HepG2 (cell line): ENCODE results near the gene NFATC3. TPM values are rescaled to one million over a fixed set of nuclear protein-coding genes. Genes with fewer than 3 reads are reported as not detected.

ENCODE experiments used
- ATAC-seq: fragments of 200-7000 bp; cut with Tn5 transposase; 3 replicates; pipeline ENCODE4 v1.9.1; 2020; ENCODE audit warnings: mild to moderate bottlenecking, moderate library complexity
- BruUV-seq: library from RNA; stranded (reverse); fragments of 400-500 nt; replicated peaks from 2 replicates; lab custom pipeline; 2021; lab: Mats Ljungman, UMichigan
- CTCF ChIA-PET: fragments of 300-600 bp; formaldehyde crosslinking; extraction: SDS; loops from one replicate; lab custom pipeline; 2021; ENCODE audit warnings: low total read pairs, inconsistent platforms, low intra/inter-chr PET ratio; lab: Yijun Ruan, JAX
- POLR2A ChIA-PET: fragments of 350-600 bp; sonication (Branson Sonifier 250); formaldehyde crosslinking; loops from one replicate; lab custom pipeline; 2020; ENCODE audit warnings: antibody characterized with exemption, inconsistent platforms; lab: Yijun Ruan, JAX
- DNase-seq: peaks from one replicate; pipeline ENCODE4 v3.0.0-alpha.2; 2015; ENCODE audit warnings: low spot score
- FAIRE-seq: peaks from 3 replicates; lab custom pipeline; 2011; peaks lifted over from hg19 to GRCh38; lab: Jason Lieb, UNC
- H2AFZ ChIP-seq: one replicate; pipeline ENCODE4 v1.6.1; 2011; ENCODE audit warnings: low read length, inconsistent platforms
- H3K27ac ChIP-seq: fragments of 300-600 bp; 3 replicates; pipeline ENCODE4 v1.8.0; 2011; ENCODE audit warnings: mixed run types, mild to moderate bottlenecking, mixed read lengths, low read length, inconsistent platforms; ENCODE audit not compliant: insufficient read depth; ENCODE audit errors: extremely low read length
- H3K27me3 ChIP-seq, 2 experiments: fragments of 200-600 bp in 1 of 2; 2 replicates in 1 of 2; 3 replicates in 1 of 2; pipeline versions ENCODE4 v1.6.0 to v1.8.0; 2011; ENCODE audit warnings: low read length in 2 of 2, mild to moderate bottlenecking in 2 of 2, moderate library complexity in 2 of 2, inconsistent platforms in 1 of 2; ENCODE audit not compliant: insufficient read depth in 2 of 2, control insufficient read depth in 1 of 2
- H3K36me3 ChIP-seq, 2 experiments: fragments of 200-600 bp in 1 of 2; replicated peaks in 1 of 2; 2 replicates in 1 of 2; 3 replicates in 1 of 2; pipeline versions ENCODE4 v1.5.1 to v1.8.0; 2011; ENCODE audit warnings: low read length in 2 of 2, inconsistent platforms in 1 of 2; ENCODE audit not compliant: insufficient read depth in 2 of 2, control insufficient read depth in 1 of 2
- H3K4me1 ChIP-seq: 2 replicates; pipeline ENCODE4 v1.5.1; 2012; ENCODE audit warnings: low read length, inconsistent platforms; ENCODE audit not compliant: insufficient read depth
- H3K4me2 ChIP-seq: 2 replicates; pipeline ENCODE4 v1.6.0; 2011; ENCODE audit warnings: low read depth, low read length, inconsistent platforms
- H3K4me3 ChIP-seq, 3 experiments: fragments of 200-600 bp in 1 of 3; sonication (generic), shearing (Covaris generic) in 1 of 3; replicated peaks in 1 of 3; 2 replicates each; pipeline ENCODE4 v1.5.1; 2011 to 2016; ENCODE audit warnings: low read length in 3 of 3, inconsistent platforms in 2 of 3, low read depth in 2 of 3, mild to moderate bottlenecking in 2 of 3, control low read depth in 1 of 3, mixed read lengths in 1 of 3; ENCODE audit not compliant: insufficient read depth in 1 of 3
- H3K79me2 ChIP-seq: one replicate; pipeline ENCODE4 v1.6.1; 2011; ENCODE audit warnings: low read length, inconsistent platforms; ENCODE audit not compliant: insufficient read depth
- H3K9ac ChIP-seq: 2 replicates; pipeline ENCODE4 v1.6.0; 2011; ENCODE audit warnings: mild to moderate bottlenecking, low read depth, low read length, inconsistent platforms; ENCODE audit not compliant: insufficient read depth
- H3K9me3 ChIP-seq: 2 replicates; pipeline ENCODE4 v1.5.1; 2012; ENCODE audit warnings: mild to moderate bottlenecking, low read length
- H4K20me1 ChIP-seq: 2 replicates; pipeline ENCODE4 v1.6.0; 2011; ENCODE audit warnings: inconsistent platforms, mild to moderate bottlenecking, low read length, moderate library complexity; ENCODE audit not compliant: insufficient read depth
- CENPT ChIP-seq: sonication (generic); formaldehyde crosslinking; IDR thresholded peaks from 2 replicates; pipeline ENCODE4 v1.8.0; 2022; ENCODE audit warnings: low read depth, mild to moderate bottlenecking, moderate library complexity, missing genetic modification reagents
- GLI4 ChIP-seq: sonication (generic); formaldehyde crosslinking; IDR thresholded peaks from 2 replicates; pipeline ENCODE4 v1.5.1; 2020; ENCODE audit warnings: missing genetic modification reagents, mild to moderate bottlenecking, moderate library complexity, borderline replicate concordance
- HOXA9 ChIP-seq: sonication (generic); formaldehyde crosslinking; IDR thresholded peaks from 2 replicates; pipeline ENCODE4 v1.8.1; 2022; ENCODE audit warnings: missing genetic modification reagents, mild to moderate bottlenecking, moderate library complexity, borderline replicate concordance
- SIN3B ChIP-seq: fragments of 150-350 bp; IDR thresholded peaks from 2 replicates; pipeline ENCODE4 v1.6.1; 2014; ENCODE audit warnings: low read length
- ZNF317 ChIP-seq: sonication (generic); formaldehyde crosslinking; IDR thresholded peaks from 2 replicates; pipeline ENCODE4 v1.5.0; 2020; ENCODE audit warnings: mild to moderate bottlenecking, missing genetic modification reagents
- ZNF350 ChIP-seq: sonication (generic); formaldehyde crosslinking; IDR thresholded peaks from 2 replicates; pipeline ENCODE4 v1.4.0; 2020; ENCODE audit warnings: mild to moderate bottlenecking, low read depth, missing genetic modification reagents, borderline replicate concordance
- ZNF589 ChIP-seq: sonication (generic); formaldehyde crosslinking; conservative IDR thresholded peaks from 2 replicates; pipeline ENCODE4 v1.8.0; 2022; ENCODE audit warnings: mild to moderate bottlenecking, moderate library complexity, missing genetic modification reagents
- ZNF609 ChIP-seq: sonication (generic); formaldehyde crosslinking; IDR thresholded peaks from 2 replicates; pipeline ENCODE4 v1.4.0; 2020; ENCODE audit warnings: mild to moderate bottlenecking, missing genetic modification reagents, borderline replicate concordance
- ZNF768 ChIP-seq: sonication (generic); formaldehyde crosslinking; IDR thresholded peaks from 2 replicates; pipeline ENCODE4 v1.4.0; 2020; ENCODE audit warnings: missing genetic modification reagents
- ZNF883 ChIP-seq: sonication (generic); formaldehyde crosslinking; IDR thresholded peaks from 2 replicates; pipeline ENCODE4 v1.5.1; 2020; ENCODE audit warnings: mild to moderate bottlenecking, missing genetic modification reagents; ENCODE audit errors: not compliant biosample characterization
- WGBS: methylation state at CpG from one replicate; pipeline ENCODE4 v1.1.6; 2017; ENCODE audit warnings: low lambda C conversion rate; 5-methylcytosine and 5-hydroxymethylcytosine counted together
- in situ Hi-C: cut with HindIII; loops from 2 replicates; pipeline ENCODE4 v1.10.0; 2017; ENCODE audit warnings: low pct_unique_long_range_greater_than_20kb; ENCODE audit not compliant: extremely low pct_ligation_motif_present
- intact Hi-C: fragments of 100-400 bp; cut with micrococcal nuclease; formaldehyde crosslinking; loops from one replicate; pipeline ENCODE4 v1.10.0; 2022; ENCODE audit not compliant: unreplicated experiment
- polyA plus RNA-seq, 8 experiments: library from polyadenylated mRNA; depleted of rRNA in 3 of 8; stranded (reverse) in 7 of 8; unstranded in 1 of 8; fragments of >200 nt; fragmentation: Illumina TruSeq in 4 of 8; extraction: Trizol in 4 of 8; gene quantifications; 2 replicates each; pipeline versions ENCODE4 v1.2.1 to v1.2.3, GENCODE V29; 2011 to 2016; ENCODE audit warnings: low read depth in 4 of 8, missing spikeins in 1 of 8, mixed read lengths in 1 of 8; ENCODE audit not compliant: insufficient read depth in 1 of 8
- total RNA-seq, 5 experiments: library from RNA; depleted of rRNA; stranded (reverse); fragments of >200 nt; fragmentation: Illumina TruSeq; extraction: Trizol; gene quantifications; 2 replicates each; pipeline ENCODE4 v1.2.3, GENCODE V29; 2016; ENCODE audit warnings: low read depth in 1 of 5
- TF ChIP-seq, protein P1 (sequence below): IDR thresholded peaks from 2 replicates; pipeline ENCODE4 v1.6.1; 2016

Gene NFATC3
- total and polyA plus RNA-seq, 2 of the 13 experiments (the other 11 are each of a cell fraction or from before 2014, with no cell fraction given) = 52.6 to 62.7 TPM

DNA sequence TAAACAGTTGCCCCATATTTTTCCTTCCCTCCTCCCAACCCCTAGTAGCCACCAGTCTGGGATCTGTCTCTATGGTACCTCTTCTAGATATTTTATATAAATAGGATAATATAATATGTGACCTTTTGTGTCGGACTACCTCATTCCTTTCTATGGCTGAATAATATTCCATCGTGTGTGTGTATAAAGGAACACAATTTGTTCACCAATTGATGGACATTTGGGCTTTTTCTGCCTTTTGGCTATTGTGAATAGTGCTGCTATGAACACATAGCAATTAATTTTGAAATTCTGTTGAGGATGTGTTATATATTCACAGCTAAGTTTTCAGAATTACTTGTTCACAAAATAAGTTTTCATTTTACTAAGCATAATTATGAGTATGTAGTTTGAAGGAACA is 2.5 kb downstream of the NFATC3 start:
- in situ Hi-C loops (loop anchor here (10.0 kb wide), 2 partner anchors 147 to 247 kb away; partner anchors contain the start of gene ESRP2), intact Hi-C loops (loop anchor here (5.0 to 10.0 kb wide), 3 partner anchors 40 to 1063 kb away; partner anchors contain the start of gene CBFB)
- POLR2A ChIA-PET = no interaction called here
- Histone ChIP-seq H3K9ac (peak overlapping the region; percentile 93; the same call in 1 of the 2 replicates), H3K79me2 (peaks cover 70% of the 10 kb centered on the region), H3K27ac (no peak overlapping the region), H4K20me1 (peaks cover 51% of the 10 kb centered on the region), H3K9me3 (no peaks in the 10 kb centered on the region), H3K36me3 (no peaks in the 10 kb centered on the region), H2AFZ (no peak overlapping the region), H3K4me2 (peak overlapping the region; percentile 89), H3K4me1 (peaks cover 67% of the 10 kb centered on the region), H3K4me3 (peak overlapping the region; percentile 90 to 98 (median 94); a peak in 5 of 6 replicates), H3K27me3 (no peaks in the 10 kb centered on the region; a peak in 1 of 5 replicates)
- TF ChIP-seq, protein P1, sequence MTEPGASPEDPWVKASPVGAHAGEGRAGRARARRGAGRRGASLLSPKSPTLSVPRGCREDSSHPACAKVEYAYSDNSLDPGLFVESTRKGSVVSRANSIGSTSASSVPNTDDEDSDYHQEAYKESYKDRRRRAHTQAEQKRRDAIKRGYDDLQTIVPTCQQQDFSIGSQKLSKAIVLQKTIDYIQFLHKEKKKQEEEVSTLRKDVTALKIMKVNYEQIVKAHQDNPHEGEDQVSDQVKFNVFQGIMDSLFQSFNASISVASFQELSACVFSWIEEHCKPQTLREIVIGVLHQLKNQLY = no peak
- TF ChIP-seq ZNF883 = no peak
- no peak for TF ChIP-seq ZNF768 (CRISPR knock-in tag)
- TF ChIP-seq CENPT = no peak
- TF ChIP-seq ZNF317 (CRISPR knock-in tag) = no peak
- no peak for TF ChIP-seq GLI4
- no peak for TF ChIP-seq ZNF350 (CRISPR knock-in tag)
- TF ChIP-seq HOXA9 (CRISPR knock-in tag) = no peak
- no peak for TF ChIP-seq ZNF589 (CRISPR knock-in tag)
- no peak for TF ChIP-seq ZNF609 (CRISPR knock-in tag)
- TF ChIP-seq SIN3B = no peak
- ATAC-seq (no peak), DNase-seq (no peak), FAIRE-seq (no peak)
- 22% methylated on average over 2 of the region's 2 CpGs for whole genome bisulfite sequencing
- no TSS peak for BruUV-seq
- CTCF ChIA-PET = no interaction called here
